Osteocyte (in vitro differentiated cells): ENCODE measurements around the gene PKIB. TPM values are rescaled to one million over a fixed set of nuclear protein-coding genes. Genes with fewer than 3 reads are reported as not detected.

Experiments
- DNase-seq: peaks from one replicate; pipeline ENCODE4 v3.0.0; 2021; ENCODE audit warnings: mixed read lengths; ENCODE audit not compliant: unreplicated experiment; ENCODE audit errors: extremely low spot score
- H3K27ac Mint-ChIP-seq: one replicate; pipeline ENCODE4 v1.8.0; 2021; ENCODE audit warnings: mild to moderate bottlenecking, mixed read lengths; ENCODE audit not compliant: unreplicated experiment
- H3K27me3 Mint-ChIP-seq: one replicate; pipeline ENCODE4 v1.8.0; 2021; ENCODE audit warnings: mixed read lengths; ENCODE audit not compliant: unreplicated experiment
- H3K36me3 Mint-ChIP-seq: one replicate; pipeline ENCODE4 v1.8.0; 2021; ENCODE audit warnings: mixed read lengths; ENCODE audit not compliant: unreplicated experiment
- H3K4me1 Mint-ChIP-seq: one replicate; pipeline ENCODE4 v1.8.0; 2021; ENCODE audit warnings: mixed read lengths; ENCODE audit not compliant: unreplicated experiment
- H3K4me3 Mint-ChIP-seq: one replicate; pipeline ENCODE4 v1.8.0; 2021; ENCODE audit warnings: mild to moderate bottlenecking, moderate library complexity, mixed read lengths; ENCODE audit not compliant: unreplicated experiment
- H3K9me3 Mint-ChIP-seq: one replicate; pipeline ENCODE4 v1.8.0; 2021; ENCODE audit warnings: mixed read lengths; ENCODE audit not compliant: unreplicated experiment
- total RNA-seq: library from RNA; stranded (reverse); gene quantifications from 2 replicates; pipeline ENCODE4 v1.2.1, GENCODE V29; 2021
- TF ChIP-seq, protein P1 (sequence below): fragments of 200-600 bp; sonication (generic); IDR thresholded peaks from 2 replicates; pipeline ENCODE4 v1.5.0; 2021; ENCODE audit warnings: antibody characterized with exemption, mild to moderate bottlenecking, moderate library complexity

The PKIB gene
- total RNA-seq, 1 donor from 2014 or later, result 35.0 TPM

DNA sequence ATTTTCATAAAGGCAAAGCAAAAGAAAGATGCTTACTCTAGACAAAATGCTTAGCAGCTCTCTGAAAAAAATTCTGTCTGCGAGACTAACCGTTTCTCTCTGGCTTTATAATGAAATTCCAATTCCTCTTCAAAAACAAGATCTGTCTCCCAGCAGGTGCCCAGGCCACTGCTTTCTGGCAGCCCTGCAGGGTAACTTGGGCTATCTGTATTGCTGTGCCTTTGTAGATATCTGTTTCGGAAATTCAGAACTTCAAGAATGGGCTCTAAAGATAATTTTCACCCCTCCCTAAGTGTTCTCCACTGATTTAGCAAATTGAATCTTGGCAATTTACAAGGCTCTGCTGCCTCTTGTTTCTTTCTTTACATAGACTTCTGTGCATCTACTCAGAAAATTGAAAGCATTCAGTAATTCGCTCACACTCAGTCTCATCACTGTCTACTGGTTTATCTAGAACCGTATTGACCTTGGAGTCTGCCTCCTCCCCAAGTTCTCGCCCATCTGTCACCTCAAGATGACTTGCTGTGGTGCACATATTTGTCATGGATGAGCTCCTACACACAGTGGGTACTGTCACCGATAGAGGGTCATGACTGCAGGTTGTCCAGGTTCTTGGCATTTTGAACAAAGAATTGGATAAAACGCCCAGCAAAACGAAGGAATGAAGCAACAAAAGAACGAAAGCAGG, 142.9 kb downstream of the PKIB start:
- no peaks in the 10 kb centered on the region for H3K36me3 Mint-ChIP-seq
- TF ChIP-seq, protein P1, sequence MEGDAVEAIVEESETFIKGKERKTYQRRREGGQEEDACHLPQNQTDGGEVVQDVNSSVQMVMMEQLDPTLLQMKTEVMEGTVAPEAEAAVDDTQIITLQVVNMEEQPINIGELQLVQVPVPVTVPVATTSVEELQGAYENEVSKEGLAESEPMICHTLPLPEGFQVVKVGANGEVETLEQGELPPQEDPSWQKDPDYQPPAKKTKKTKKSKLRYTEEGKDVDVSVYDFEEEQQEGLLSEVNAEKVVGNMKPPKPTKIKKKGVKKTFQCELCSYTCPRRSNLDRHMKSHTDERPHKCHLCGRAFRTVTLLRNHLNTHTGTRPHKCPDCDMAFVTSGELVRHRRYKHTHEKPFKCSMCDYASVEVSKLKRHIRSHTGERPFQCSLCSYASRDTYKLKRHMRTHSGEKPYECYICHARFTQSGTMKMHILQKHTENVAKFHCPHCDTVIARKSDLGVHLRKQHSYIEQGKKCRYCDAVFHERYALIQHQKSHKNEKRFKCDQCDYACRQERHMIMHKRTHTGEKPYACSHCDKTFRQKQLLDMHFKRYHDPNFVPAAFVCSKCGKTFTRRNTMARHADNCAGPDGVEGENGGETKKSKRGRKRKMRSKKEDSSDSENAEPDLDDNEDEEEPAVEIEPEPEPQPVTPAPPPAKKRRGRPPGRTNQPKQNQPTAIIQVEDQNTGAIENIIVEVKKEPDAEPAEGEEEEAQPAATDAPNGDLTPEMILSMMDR, result no peak
- H3K4me1 Mint-ChIP-seq, result no peaks in the 10 kb centered on the region
- DNase-seq, result no peak
- H3K9me3 Mint-ChIP-seq, result no peaks in the 10 kb centered on the region
- peaks cover 37% of the 10 kb centered on the region for H3K27me3 Mint-ChIP-seq
- no peak overlapping the region for H3K27ac Mint-ChIP-seq
- no peak overlapping the region for H3K4me3 Mint-ChIP-seq

GRCh38 chr6:122753688-122754056, 143.5 kb downstream of the PKIB start:
- TF ChIP-seq, protein P1, result no peak
- no peak overlapping the region for H3K27ac Mint-ChIP-seq
- H3K36me3 Mint-ChIP-seq, result no peaks in the 10 kb centered on the region
- H3K9me3 Mint-ChIP-seq, result no peaks in the 10 kb centered on the region
- H3K4me1 Mint-ChIP-seq, result no peaks in the 10 kb centered on the region
- DNase-seq, result no peak
- H3K4me3 Mint-ChIP-seq, result no peak overlapping the region
- peaks cover 37% of the 10 kb centered on the region for H3K27me3 Mint-ChIP-seq

DNA sequence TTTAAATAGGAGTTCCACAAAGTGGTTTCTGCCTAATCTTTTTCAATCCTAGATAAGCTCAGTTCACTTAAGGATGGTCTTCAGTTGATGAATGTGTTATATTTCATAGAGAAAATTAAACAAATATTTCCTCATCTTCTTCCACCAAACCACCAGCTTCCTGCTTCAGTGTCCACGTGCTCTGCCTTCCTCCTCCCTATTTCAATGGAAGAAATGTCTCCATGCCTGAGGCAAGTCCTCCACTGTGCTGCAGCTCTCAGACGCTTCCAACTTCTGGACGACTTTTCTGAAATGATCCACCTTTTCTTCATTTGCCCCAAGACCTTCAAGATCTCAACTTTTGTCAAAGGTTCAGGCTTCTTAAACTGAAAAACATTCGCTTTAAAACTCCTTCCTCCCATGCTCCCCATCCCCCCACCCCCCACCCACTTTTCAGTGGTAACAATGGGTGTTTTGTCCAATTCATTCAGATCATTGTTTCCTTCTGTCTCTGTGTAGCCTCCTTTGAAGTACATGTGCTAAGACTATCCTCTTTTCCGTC, 144.1 kb downstream of the PKIB start:
- H3K36me3 Mint-ChIP-seq, result no peaks in the 10 kb centered on the region
- H3K9me3 Mint-ChIP-seq, result no peaks in the 10 kb centered on the region
- peaks cover 39% of the 10 kb centered on the region for H3K27me3 Mint-ChIP-seq
- no peaks in the 10 kb centered on the region for H3K4me1 Mint-ChIP-seq
- TF ChIP-seq, protein P1, result no peak
- H3K27ac Mint-ChIP-seq, result no peak overlapping the region
- DNase-seq, result no peak
- no peak overlapping the region for H3K4me3 Mint-ChIP-seq

GRCh38 chr6:122755901-122756300, 145.7 kb downstream of the PKIB start:
- TF ChIP-seq, protein P1, result no peak
- Mint-ChIP-seq H3K36me3 (no peaks in the 10 kb centered on the region), H3K27ac (no peak overlapping the region), H3K4me1 (no peaks in the 10 kb centered on the region), H3K27me3 (peaks cover 32% of the 10 kb centered on the region), H3K4me3 (no peak overlapping the region), H3K9me3 (no peaks in the 10 kb centered on the region)
- no peak for DNase-seq

DNA sequence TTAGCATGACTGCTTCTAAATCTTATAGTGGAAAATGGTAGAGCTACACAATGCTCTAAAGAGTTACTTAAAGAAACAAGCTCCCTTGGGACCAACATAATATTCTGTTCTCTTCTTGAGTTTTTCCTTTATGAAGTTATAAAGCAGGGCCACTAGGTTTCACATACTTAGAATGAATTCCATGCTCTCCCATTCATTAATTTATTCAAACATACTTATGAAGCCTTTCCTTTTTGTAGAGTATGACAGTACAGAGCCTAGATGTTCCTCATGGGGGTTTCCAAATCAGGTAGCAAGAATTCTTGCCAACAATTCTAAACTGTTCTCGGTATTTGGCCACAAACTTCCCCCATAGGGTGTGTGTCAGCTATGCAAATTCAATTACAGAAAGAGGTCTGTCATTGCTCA, 148.7 kb downstream of the PKIB start:
- TF ChIP-seq, protein P1, result no peak
- Mint-ChIP-seq H3K4me3 (no peak overlapping the region), H3K36me3 (no peaks in the 10 kb centered on the region), H3K27me3 (peaks cover 37% of the 10 kb centered on the region), H3K4me1 (no peaks in the 10 kb centered on the region), H3K9me3 (no peaks in the 10 kb centered on the region), H3K27ac (no peak overlapping the region)
- no peak for DNase-seq
